ENCODE results near the gene HYOU1.
"Not testable (repeated sequence)": the region's sequence is repeated elsewhere in the genome, so short reads cannot be mapped to it uniquely, and the experiment has no call there.

Gene HYOU1, protein sequence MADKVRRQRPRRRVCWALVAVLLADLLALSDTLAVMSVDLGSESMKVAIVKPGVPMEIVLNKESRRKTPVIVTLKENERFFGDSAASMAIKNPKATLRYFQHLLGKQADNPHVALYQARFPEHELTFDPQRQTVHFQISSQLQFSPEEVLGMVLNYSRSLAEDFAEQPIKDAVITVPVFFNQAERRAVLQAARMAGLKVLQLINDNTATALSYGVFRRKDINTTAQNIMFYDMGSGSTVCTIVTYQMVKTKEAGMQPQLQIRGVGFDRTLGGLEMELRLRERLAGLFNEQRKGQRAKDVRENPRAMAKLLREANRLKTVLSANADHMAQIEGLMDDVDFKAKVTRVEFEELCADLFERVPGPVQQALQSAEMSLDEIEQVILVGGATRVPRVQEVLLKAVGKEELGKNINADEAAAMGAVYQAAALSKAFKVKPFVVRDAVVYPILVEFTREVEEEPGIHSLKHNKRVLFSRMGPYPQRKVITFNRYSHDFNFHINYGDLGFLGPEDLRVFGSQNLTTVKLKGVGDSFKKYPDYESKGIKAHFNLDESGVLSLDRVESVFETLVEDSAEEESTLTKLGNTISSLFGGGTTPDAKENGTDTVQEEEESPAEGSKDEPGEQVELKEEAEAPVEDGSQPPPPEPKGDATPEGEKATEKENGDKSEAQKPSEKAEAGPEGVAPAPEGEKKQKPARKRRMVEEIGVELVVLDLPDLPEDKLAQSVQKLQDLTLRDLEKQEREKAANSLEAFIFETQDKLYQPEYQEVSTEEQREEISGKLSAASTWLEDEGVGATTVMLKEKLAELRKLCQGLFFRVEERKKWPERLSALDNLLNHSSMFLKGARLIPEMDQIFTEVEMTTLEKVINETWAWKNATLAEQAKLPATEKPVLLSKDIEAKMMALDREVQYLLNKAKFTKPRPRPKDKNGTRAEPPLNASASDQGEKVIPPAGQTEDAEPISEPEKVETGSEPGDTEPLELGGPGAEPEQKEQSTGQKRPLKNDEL
- 148 to 202 reads per million in 2 donors for total RNA-seq

GRCh38 chr11:119057000-119057769 lies at the start of gene HYOU1:
HYOU1 (minus strand) TSS chr11:119057205; CDS start chr11:119056160, 1,045 bp downstream.
- DNase-seq = peak; percentile 98

DNA sequence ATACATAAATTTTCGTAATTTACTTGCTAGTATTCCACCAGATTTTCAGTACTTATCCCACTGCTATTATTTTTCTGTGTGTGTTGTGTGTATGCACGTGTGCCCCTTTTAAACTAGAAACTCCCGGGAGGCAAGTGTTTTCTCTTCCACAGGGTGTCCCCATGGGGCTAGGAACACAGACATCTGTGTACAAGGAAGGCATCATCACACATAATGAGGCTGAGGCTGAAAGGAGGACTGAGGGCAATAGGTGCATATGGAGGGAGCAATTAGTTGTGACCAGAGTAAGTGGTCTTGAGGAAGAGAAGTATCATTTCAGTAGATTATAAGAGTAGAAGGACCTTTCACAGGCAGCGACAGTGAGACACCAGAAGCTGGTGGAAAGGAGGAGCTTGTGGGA lies 46.8 kb upstream of the HYOU1 start:
- DNase-seq = no peak

DNA sequence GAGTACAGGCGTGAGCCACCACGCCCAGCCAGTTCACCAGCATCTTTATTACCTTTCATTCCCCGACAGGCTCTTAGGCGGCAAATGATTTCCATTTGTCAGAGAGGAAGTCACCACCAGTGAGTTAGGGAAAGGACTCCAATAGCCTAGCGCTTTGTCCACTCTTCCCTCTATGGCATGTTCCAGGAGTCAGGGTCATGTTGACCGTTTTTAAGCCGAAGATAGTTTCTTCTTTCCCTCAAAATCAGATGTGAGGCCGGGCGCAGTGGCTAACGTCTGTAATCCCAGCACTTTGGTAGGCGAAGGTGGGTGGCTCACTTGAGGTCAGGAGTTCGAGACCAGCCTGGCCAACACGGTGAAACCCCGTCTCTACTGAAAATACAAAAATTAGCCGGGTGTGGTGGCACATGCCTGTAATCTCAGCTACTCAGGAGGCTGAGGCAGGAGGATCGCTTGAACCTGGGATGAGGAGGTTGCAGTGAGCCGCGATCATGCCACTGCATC lies 46.2 kb upstream of the HYOU1 start:
- DNase-seq = not testable (repeated sequence)

- DNase-seq = peak; percentile 76
These were observed 44.9 kb upstream of the HYOU1 start, which contains the start of gene DPAGT1 for GRCh38 chr11:119101759-119102423. DPAGT1 (minus strand) TSS chr11:119101853; CDS start chr11:119101655, 198 bp downstream.

DNA sequence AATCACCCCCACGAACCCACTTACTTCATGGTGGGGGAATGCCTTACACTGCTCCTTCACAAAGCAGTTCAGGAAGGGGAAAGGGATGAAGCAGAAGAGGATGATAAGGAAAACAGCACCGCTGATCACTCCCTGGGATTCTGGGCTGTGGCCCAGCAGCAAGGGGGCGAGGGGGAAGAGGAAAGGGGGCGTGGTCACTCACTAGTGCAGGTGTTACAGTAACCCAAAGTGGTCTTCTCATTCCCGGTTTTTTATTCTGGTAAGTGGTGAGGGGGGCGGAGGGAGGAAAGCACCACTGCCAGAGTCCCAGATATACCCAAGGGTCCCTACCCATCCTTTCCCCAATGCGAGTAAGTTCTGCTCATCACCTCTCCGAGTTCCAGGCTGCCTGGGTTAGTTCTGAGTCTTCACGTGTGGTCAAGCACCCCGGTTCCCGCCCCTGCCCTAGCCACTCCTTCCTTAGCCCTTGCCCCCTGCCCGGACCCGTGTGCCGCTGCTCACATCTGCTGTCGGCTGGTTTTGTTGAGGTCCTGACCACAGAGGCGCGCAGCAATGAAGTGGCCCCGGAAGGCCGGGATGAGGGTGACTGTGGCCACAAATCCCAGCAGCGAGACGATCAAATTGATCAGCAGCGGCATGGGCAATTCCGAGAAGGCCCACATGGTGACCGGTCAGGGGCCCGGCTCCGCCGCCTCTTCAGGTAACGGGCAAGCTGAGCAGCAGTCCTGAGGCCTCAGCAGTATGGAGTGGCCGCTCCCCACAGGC lies 44.2 kb upstream of the HYOU1 start:
- no peak for DNase-seq

DNA sequence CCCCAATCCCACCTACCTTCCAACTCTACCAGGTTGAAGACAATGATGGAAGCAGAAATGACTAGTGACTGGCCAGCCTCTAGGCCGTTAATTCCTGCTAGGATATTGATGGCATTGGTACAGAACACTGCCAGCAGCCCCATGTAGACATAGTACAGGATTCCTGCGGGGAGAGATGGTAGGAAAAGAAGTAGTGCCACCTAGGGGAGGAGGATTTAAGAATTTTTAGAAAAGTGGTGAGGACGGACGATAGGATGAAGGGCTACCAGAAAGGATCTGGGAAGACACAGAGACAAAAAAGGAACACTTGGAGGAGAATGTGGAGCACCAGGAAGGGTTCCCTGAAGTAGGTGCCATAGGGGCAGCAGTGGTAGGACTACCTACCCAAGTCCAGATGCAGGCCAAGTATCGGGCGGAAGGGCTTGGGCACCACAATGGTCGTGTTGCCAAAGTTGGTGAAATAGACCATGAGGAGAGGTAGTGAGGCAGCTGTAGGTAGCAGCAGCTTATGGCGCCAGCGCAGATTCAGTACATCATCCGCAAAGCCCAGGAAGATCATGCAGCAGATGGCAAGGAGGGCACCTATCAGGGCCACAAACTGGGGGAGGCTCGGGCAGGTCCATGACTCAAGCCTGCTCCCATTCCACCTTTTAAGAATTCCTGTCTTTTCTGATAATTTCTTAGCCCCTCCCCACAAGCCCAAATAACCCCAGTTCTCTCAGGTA lies 43.4 kb upstream of the HYOU1 start:
- DNase-seq = no peak

DNA sequence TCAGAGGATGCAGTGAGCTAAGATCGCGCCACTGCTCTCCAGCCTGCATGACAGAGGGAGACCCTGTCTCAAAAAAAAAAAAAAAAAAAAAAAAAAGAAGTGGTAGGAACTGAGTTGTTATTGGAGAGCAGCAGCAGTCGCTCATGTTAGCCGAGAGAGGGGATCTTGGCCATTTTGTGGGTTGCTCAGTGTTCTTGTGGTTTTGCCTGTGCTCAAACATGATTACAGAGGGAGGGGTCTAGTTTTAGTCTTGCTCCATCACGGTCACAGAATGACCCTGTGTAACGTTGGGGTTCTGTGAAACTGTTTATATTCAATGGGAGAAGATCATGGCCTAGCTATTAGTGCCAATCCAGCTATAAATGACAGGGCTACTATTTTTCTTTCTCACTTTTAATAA lies 42.7 kb upstream of the HYOU1 start:
- no peak for DNase-seq

DNA sequence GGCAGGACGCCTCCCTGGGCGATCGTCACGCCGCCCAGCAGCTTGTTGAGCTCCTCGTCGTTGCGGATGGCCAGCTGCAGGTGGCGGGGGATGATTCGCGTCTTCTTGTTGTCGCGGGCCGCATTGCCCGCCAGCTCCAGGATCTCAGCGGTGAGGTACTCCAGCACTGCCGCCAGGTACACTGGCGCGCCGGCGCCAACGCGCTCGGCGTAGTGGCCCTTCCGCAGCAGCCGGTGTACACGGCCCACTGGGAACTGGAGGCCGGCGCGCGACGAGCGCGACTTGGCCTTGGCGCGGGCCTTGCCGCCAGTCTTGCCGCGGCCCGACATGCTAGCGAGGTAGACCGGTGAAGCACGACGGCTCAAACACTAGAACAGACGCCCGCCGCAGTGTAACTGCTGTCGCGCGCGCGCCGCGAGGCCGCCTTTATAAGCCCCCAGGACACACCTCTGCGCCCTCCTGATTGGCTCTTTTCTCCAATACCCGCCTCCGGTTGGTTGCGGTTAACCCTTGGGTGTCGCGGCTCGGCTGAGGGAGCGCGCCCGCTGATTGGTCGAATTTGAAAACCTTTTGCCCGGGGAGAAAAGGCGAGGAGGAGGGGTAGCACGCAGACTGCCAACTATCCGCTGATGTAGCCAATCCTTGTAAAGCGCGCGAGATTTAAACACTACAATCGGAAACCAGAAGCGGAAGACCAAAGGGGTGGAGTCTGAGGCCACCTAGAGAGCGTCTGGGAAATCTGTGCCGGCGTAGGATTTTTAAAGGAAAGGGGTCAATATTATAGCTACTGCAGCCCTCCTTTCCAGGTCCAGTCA lies 38.3 kb upstream of the HYOU1 start:
- DNase-seq = peak; percentile 97

DNA sequence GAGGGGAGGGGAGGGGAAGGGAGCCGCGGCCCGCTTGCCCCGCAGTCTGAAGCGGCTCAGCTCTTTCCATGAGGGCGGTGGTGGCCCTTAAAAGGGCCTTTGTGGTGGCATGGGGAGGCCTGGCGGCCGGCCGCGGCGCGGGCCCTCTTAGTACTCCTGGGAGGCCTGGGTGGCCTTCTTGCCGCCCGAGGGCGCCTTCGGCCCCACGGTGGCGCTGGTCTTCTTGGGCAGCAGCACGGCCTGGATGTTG lies 37.7 kb upstream of the HYOU1 start:
- DNase-seq = no peak

DNA sequence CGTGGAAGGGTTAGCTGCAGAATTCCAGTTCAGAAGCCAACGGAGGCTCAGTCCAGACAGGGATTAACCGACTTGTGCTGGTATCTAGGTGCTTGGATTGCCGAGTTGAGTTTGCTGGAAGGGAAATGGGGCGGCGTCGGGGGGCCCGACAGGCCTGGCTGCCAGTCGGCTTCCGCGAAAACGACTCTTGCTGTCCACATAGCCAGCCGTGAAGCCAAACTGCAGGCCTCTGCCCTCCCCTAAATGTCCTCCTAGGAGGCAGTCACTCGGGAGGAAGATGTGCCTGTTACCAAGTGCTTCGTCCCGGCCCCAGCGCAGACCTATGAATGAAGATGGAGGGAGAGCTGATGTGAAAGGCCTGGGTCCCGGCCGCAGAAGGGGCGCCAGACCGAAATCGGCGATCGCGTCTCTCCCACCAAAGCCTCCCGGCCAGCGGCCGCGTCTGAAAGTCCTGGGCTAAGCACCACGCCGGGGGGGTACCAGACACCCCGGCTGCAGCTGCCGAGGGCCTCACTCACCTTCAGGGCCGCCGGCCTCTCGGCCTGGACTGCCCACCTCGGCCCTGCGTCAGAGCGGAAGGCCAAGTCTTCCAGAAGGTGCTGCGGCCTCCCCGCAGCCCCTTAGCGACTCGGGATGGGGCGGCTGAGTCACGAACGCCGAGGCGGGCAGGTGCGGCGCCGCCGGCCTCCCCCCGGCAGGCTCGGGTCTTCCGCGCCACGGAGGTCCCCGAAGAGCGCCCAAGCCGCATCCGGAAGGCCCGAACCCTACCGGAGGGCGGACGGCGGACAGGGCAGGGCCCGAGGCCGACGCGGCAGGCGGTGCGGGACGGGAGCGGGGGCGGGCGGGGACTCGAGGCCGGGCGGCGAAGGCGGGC lies 37.2 kb upstream of the HYOU1 start:
- DNase-seq = peak; percentile 43

- DNase-seq = no peak
These were observed 36.2 kb upstream of the HYOU1 start for GRCh38 chr11:119092880-119093842.

GRCh38 chr11:119091966-119092879 lies 35.2 kb upstream of the HYOU1 start:
- no peak for DNase-seq

- DNase-seq = no peak
These were observed 34.2 kb upstream of the HYOU1 start for GRCh38 chr11:119091178-119091577.

DNA sequence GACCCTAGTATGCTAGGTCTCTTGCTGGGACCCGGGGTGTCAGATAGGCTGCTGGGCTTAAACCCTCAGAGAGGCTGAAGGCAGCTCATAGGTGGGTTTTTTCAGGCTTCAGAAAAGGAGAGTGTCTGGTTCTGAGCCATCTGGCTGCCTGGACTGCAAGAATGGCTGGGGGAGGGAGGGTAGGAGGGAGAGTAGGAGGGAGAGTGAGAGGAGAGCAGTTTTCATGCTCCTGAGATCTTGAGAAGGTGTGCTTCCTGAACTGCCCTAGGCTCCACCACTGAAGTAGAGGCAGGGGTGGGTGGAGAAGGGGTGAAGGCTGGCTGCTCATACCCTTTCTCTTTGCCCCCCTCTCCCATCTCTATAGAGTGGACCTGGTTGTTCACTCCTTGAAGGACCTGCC lies 32.3 kb upstream of the HYOU1 start:
- no peak for DNase-seq

DNA sequence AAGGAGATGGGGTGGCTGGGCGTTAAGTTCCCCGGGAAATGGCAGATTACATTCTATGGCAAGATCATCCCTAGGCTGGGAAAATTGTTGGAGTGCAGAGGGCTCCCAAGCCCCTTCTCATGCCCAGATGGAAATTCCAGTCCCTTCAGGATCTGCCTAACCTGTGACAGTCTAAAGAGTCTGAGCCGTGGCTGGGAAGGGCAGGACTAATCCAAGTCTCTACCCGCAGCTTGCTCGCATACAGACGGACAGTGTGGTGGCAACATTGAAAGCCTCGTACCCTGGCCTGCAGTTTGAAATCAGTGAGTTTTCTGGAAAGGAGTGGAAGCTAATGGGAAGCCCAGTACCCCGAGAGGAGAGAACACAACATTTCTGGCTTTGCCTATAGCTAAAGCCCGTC lies 31.4 kb upstream of the HYOU1 start:
- DNase-seq = no peak

- DNase-seq = no peak
These were observed 30.8 kb upstream of the HYOU1 start for GRCh38 chr11:119087747-119088241.

All from T-helper 9 cell (primary cell).